Glutamatergic neuron (in vitro differentiated cells): ENCODE data around the gene COPS9. TPM values are rescaled to one million over a fixed set of nuclear protein-coding genes. Genes with fewer than 3 reads are reported as not detected.
A peak's percentile ranks its signal among the peaks of the same experiment; 100 is the strongest.

Source experiments
- DNase-seq: peaks from one replicate; pipeline ENCODE4 v3.0.0; 2022
- H3K27ac Mint-ChIP-seq: one replicate; pipeline ENCODE4 v1.8.0; 2020; ENCODE audit warnings: mild to moderate bottlenecking, mixed read lengths, inconsistent platforms; ENCODE audit not compliant: unreplicated experiment
- H3K27me3 Mint-ChIP-seq: one replicate; pipeline ENCODE4 v1.8.0; 2020; ENCODE audit warnings: mild to moderate bottlenecking, moderate library complexity, mixed read lengths, inconsistent platforms; ENCODE audit not compliant: unreplicated experiment
- H3K36me3 Mint-ChIP-seq: one replicate; pipeline ENCODE4 v1.8.0; 2020; ENCODE audit warnings: mild to moderate bottlenecking, mixed read lengths, inconsistent platforms; ENCODE audit not compliant: unreplicated experiment
- H3K4me1 Mint-ChIP-seq: one replicate; pipeline ENCODE4 v1.8.0; 2020; ENCODE audit warnings: mild to moderate bottlenecking, low read depth, mixed read lengths, inconsistent platforms; ENCODE audit not compliant: unreplicated experiment
- H3K4me3 Mint-ChIP-seq: one replicate; pipeline ENCODE4 v1.8.0; 2020; ENCODE audit warnings: mild to moderate bottlenecking, mixed read lengths, inconsistent platforms; ENCODE audit not compliant: unreplicated experiment
- H3K9me3 Mint-ChIP-seq: one replicate; pipeline ENCODE4 v1.8.0; 2020; ENCODE audit warnings: mild to moderate bottlenecking, moderate library complexity, mixed read lengths, inconsistent platforms; ENCODE audit not compliant: unreplicated experiment
- CTCF ChIP-seq: fragments of 200-600 bp; sonication (generic); IDR thresholded peaks from one replicate; pipeline ENCODE4 v1.5.0; 2021; ENCODE audit not compliant: partially characterized antibody, unreplicated experiment
- total RNA-seq: library from RNA; stranded (reverse); fragmentation: NEBNext Ultra II Directional; extraction: Animal tissue kit (Norgen Biotek cat#: 25700); gene quantifications from one replicate; pipeline ENCODE4 v1.2.1, GENCODE V29; 2021; ENCODE audit not compliant: unreplicated experiment

COPS9 gene
- total RNA-seq, 1 donor from 2014 or later: 121 TPM

GRCh38 chr2:240145461-240145860 is 9.4 kb upstream of the COPS9 start:
- H3K4me3 Mint-ChIP-seq: no peak overlapping the region
- H3K27me3 Mint-ChIP-seq: peaks cover 10% of the 10 kb centered on the region
- no peak for TF ChIP-seq CTCF
- peaks cover 15% of the 10 kb centered on the region for H3K4me1 Mint-ChIP-seq
- DNase-seq: no peak
- H3K27ac Mint-ChIP-seq: no peak overlapping the region
- H3K9me3 Mint-ChIP-seq: peaks cover 2% of the 10 kb centered on the region
- H3K36me3 Mint-ChIP-seq: no peaks in the 10 kb centered on the region

- Mint-ChIP-seq H3K9me3 (peaks cover 2% of the 10 kb centered on the region), H3K27ac (no peak overlapping the region), H3K27me3 (peaks cover 10% of the 10 kb centered on the region), H3K4me1 (peaks cover 15% of the 10 kb centered on the region), H3K36me3 (no peaks in the 10 kb centered on the region), H3K4me3 (no peak overlapping the region)
- TF ChIP-seq CTCF: no peak
- DNase-seq: no peak
Measured at GRCh38 chr2:240144649-240145261, 8.7 kb upstream of the COPS9 start.

- peak; percentile 92 for DNase-seq
- Mint-ChIP-seq H3K4me1 (peaks cover 15% of the 10 kb centered on the region), H3K27ac (no peak overlapping the region), H3K9me3 (peaks cover 3% of the 10 kb centered on the region), H3K4me3 (no peak overlapping the region), H3K36me3 (no peaks in the 10 kb centered on the region), H3K27me3 (peaks cover 10% of the 10 kb centered on the region)
- peak; percentile 97 for TF ChIP-seq CTCF
Measured at GRCh38 chr2:240143801-240144648, 7.9 kb upstream of the COPS9 start.

GRCh38 chr2:240143276-240143675 is 7.2 kb upstream of the COPS9 start:
- peaks cover 12% of the 10 kb centered on the region for H3K4me1 Mint-ChIP-seq
- H3K36me3 Mint-ChIP-seq: no peaks in the 10 kb centered on the region
- no peak for DNase-seq
- H3K9me3 Mint-ChIP-seq: peaks cover 8% of the 10 kb centered on the region
- H3K27me3 Mint-ChIP-seq: peaks cover 10% of the 10 kb centered on the region
- TF ChIP-seq CTCF: no peak
- no peak overlapping the region for H3K27ac Mint-ChIP-seq
- H3K4me3 Mint-ChIP-seq: no peak overlapping the region

- peaks cover 8% of the 10 kb centered on the region for H3K9me3 Mint-ChIP-seq
- DNase-seq: no peak
- no peak overlapping the region for H3K27ac Mint-ChIP-seq
- peaks cover 10% of the 10 kb centered on the region for H3K27me3 Mint-ChIP-seq
- no peak overlapping the region for H3K4me3 Mint-ChIP-seq
- no peak for TF ChIP-seq CTCF
- no peaks in the 10 kb centered on the region for H3K36me3 Mint-ChIP-seq
- H3K4me1 Mint-ChIP-seq: peaks cover 12% of the 10 kb centered on the region
Measured at GRCh38 chr2:240142859-240143258, 6.8 kb upstream of the COPS9 start.
